ENCODE data around the gene MT3. TPM values are rescaled to one million over a fixed set of nuclear protein-coding genes. Genes with fewer than 3 reads are reported as not detected.

MT3 gene
- total and polyA plus RNA-seq, 2 of the 13 experiments (the other 11 are each of a cell fraction or from before 2014, with no cell fraction given): not detected

DNA sequence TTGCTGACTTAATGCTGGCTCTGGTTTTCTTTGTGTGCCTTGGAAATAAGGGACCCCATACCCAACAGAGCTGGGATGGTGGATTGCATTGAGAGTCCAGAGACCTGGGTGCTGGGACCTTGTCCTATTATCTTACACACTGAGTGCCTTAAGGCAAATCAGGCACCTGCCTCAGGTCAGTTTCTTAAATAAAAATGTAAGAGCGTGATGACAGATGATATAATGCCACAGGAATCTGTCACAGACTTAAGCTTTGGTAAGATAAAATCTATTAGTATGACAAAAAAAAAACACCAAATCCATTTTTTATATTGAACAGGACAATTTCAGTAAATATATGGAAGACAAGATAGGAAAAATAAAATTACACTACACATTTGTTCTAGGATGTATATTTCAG is 50.7 kb downstream of the MT3 start:
- FAIRE-seq (no peak), ATAC-seq (no peak), DNase-seq (ENCODE audit: low spot score) (no peak)
- no peaks in the 10 kb centered on the region for H3K79me2 ChIP-seq (ENCODE audit: insufficient read depth, low read length)
- in situ Hi-C loops (cut with HindIII; ENCODE audit: extremely low pct_ligation_motif_present, low pct_unique_long_range_greater_than_20kb) (no loop called here), intact Hi-C loops (cut with micrococcal nuclease; ENCODE audit: unreplicated experiment) (no loop called here)
- H3K36me3 ChIP-seq (replicated peaks in 1 of 2; ENCODE audit: control insufficient read depth in 1 of 2, insufficient read depth in 2 of 2, low read length in 2 of 2): no peaks in the 10 kb centered on the region
- TF ChIP-seq, protein P1, sequence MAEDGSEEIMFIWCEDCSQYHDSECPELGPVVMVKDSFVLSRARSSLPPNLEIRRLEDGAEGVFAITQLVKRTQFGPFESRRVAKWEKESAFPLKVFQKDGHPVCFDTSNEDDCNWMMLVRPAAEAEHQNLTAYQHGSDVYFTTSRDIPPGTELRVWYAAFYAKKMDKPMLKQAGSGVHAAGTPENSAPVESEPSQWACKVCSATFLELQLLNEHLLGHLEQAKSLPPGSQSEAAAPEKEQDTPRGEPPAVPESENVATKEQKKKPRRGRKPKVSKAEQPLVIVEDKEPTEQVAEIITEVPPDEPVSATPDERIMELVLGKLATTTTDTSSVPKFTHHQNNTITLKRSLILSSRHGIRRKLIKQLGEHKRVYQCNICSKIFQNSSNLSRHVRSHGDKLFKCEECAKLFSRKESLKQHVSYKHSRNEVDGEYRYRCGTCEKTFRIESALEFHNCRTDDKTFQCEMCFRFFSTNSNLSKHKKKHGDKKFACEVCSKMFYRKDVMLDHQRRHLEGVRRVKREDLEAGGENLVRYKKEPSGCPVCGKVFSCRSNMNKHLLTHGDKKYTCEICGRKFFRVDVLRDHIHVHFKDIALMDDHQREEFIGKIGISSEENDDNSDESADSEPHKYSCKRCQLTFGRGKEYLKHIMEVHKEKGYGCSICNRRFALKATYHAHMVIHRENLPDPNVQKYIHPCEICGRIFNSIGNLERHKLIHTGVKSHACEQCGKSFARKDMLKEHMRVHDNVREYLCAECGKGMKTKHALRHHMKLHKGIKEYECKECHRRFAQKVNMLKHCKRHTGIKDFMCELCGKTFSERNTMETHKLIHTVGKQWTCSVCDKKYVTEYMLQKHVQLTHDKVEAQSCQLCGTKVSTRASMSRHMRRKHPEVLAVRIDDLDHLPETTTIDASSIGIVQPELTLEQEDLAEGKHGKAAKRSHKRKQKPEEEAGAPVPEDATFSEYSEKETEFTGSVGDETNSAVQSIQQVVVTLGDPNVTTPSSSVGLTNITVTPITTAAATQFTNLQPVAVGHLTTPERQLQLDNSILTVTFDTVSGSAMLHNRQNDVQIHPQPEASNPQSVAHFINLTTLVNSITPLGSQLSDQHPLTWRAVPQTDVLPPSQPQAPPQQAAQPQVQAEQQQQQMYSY (CRISPR knock-in tag; IDR thresholded peaks at IDR 0.05): no peak
- no peak for TF ChIP-seq NBN (conservative IDR thresholded peaks at IDR 0.05)
- TF ChIP-seq, protein P2, sequence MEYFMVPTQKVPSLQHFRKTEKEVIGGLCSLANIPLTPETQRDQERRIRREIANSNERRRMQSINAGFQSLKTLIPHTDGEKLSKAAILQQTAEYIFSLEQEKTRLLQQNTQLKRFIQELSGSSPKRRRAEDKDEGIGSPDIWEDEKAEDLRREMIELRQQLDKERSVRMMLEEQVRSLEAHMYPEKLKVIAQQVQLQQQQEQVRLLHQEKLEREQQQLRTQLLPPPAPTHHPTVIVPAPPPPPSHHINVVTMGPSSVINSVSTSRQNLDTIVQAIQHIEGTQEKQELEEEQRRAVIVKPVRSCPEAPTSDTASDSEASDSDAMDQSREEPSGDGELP (IDR thresholded peaks at IDR 0.05; ENCODE audit: borderline replicate concordance, low read depth): no peak
- TF ChIP-seq POLR2A (IDR thresholded peaks at IDR 0.05; ENCODE audit: insufficient read depth in 1 of 2, low read depth in 2 of 2, low read length in 2 of 2): no peak
- TF ChIP-seq SKI (IDR thresholded peaks at IDR 0.05; ENCODE audit: partially characterized antibody): no peak
- TF ChIP-seq ZNF737 (CRISPR knock-in tag; IDR thresholded peaks at IDR 0.05; ENCODE audit: borderline replicate concordance): no peak
- TF ChIP-seq ZNF614 (CRISPR knock-in tag; IDR thresholded peaks at IDR 0.05; ENCODE audit: borderline replicate concordance): no peak
- TF ChIP-seq, protein P3, sequence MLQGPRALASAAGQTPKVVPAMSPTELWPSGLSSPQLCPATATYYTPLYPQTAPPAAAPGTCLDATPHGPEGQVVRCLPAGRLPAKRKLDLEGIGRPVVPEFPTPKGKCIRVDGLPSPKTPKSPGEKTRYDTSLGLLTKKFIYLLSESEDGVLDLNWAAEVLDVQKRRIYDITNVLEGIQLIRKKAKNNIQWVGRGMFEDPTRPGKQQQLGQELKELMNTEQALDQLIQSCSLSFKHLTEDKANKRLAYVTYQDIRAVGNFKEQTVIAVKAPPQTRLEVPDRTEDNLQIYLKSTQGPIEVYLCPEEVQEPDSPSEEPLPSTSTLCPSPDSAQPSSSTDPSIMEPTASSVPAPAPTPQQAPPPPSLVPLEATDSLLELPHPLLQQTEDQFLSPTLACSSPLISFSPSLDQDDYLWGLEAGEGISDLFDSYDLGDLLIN (CRISPR knock-in tag; IDR thresholded peaks at IDR 0.05; ENCODE audit: borderline replicate concordance): no peak
- no peak for TF ChIP-seq PRMT3 (CRISPR knock-in tag; IDR thresholded peaks at IDR 0.05; ENCODE audit: borderline replicate concordance, low read depth)
- no peak for TF ChIP-seq CBX5 (CRISPR knock-in tag; IDR thresholded peaks at IDR 0.05; ENCODE audit: borderline replicate concordance)
- CTCF ChIA-PET (ENCODE audit: low intra/inter-chr PET ratio, low total read pairs): no interaction called here
- no peak overlapping the region for H2AFZ ChIP-seq (ENCODE audit: low read length)
- no peak overlapping the region for H3K4me2 ChIP-seq (ENCODE audit: low read depth, low read length)
- no peak overlapping the region for H3K9ac ChIP-seq (ENCODE audit: insufficient read depth, low read depth, low read length)
- POLR2A ChIA-PET: interaction anchor here (0.8 kb wide), 1 partner anchor 37 kb away, joined by 3 read pairs; no protein-coding TSS in a partner anchor
- 23% methylated on average over 1 of the region's 1 CpG for WGBS (ENCODE audit: low lambda C conversion rate)
- H3K9me3 ChIP-seq (ENCODE audit: low read length): no peaks in the 10 kb centered on the region
- H3K27ac ChIP-seq (ENCODE audit: extremely low read length, insufficient read depth, low read length): no peak overlapping the region
- no peak overlapping the region for H3K4me3 ChIP-seq (replicated peaks in 1 of 3; ENCODE audit: insufficient read depth in 1 of 3, low read depth in 2 of 3, low read length in 3 of 3)
- H3K27me3 ChIP-seq (ENCODE audit: control insufficient read depth in 1 of 2, insufficient read depth in 2 of 2, low read length in 2 of 2): peaks cover 10 to 62% of the 10 kb centered on the region in 2 experiments; a peak in 4 of 5 replicates
- H3K4me1 ChIP-seq (ENCODE audit: insufficient read depth, low read length): peaks cover 47% of the 10 kb centered on the region
- no TSS peak for BruUV-seq (replicated peaks)
- no peaks in the 10 kb centered on the region for H4K20me1 ChIP-seq (ENCODE audit: insufficient read depth, low read length)

Other genes starting within 250 kb of the MT3 start
- 80.0 and 108 TPM in 2 replicates for gene AMFR, start 164.0 kb upstream of the MT3 start, total RNA-seq (2016; rRNA removed; fragmentation: Illumina TruSeq; extraction: Trizol)
- 52.9 and 65.3 TPM in 2 replicates for gene AMFR, start 164.0 kb upstream of the MT3 start, polyA plus RNA-seq (2011; rRNA removed)
- 210 and 320 TPM in 2 replicates for gene NUDT21, start 138.2 kb upstream of the MT3 start, total RNA-seq (2016; rRNA removed; fragmentation: Illumina TruSeq; extraction: Trizol)
- gene NUDT21, start 138.2 kb upstream of the MT3 start, polyA plus RNA-seq (2011; rRNA removed): 162 and 177 TPM in 2 replicates
- 81.3 and 160 TPM in 2 replicates for gene OGFOD1, start 138.0 kb upstream of the MT3 start, total RNA-seq (2016; rRNA removed; fragmentation: Illumina TruSeq; extraction: Trizol)
- gene OGFOD1, start 138.0 kb upstream of the MT3 start, polyA plus RNA-seq (2011; rRNA removed): 31.1 and 35.2 TPM in 2 replicates
- gene BBS2, start 69.5 kb upstream of the MT3 start, total RNA-seq (2016; rRNA removed; fragmentation: Illumina TruSeq; extraction: Trizol): 59.7 and 63.5 TPM in 2 replicates
- 58.2 and 68.3 TPM in 2 replicates for gene BBS2, start 69.5 kb upstream of the MT3 start, polyA plus RNA-seq (2011; rRNA removed)
- gene MT4, start 24.5 kb upstream of the MT3 start, total RNA-seq (2016; rRNA removed; fragmentation: Illumina TruSeq; extraction: Trizol): not detected in 2 replicates
- gene MT4, start 24.5 kb upstream of the MT3 start, polyA plus RNA-seq (2011; rRNA removed): not detected in 2 replicates
- gene MT2A, start 19.1 kb downstream of the MT3 start, total RNA-seq (2016; rRNA removed; fragmentation: Illumina TruSeq; extraction: Trizol): 371 and 409 TPM in 2 replicates
- gene MT2A, start 19.1 kb downstream of the MT3 start, polyA plus RNA-seq (2011; rRNA removed): 115 and 135 TPM in 2 replicates
- 1,072 and 1,398 TPM in 2 replicates for gene MT1E, start 36.3 kb downstream of the MT3 start, total RNA-seq (2016; rRNA removed; fragmentation: Illumina TruSeq; extraction: Trizol)
- 65.7 and 110 TPM in 2 replicates for gene MT1E, start 36.3 kb downstream of the MT3 start, polyA plus RNA-seq (2011; rRNA removed)
- 4.6 and 5.5 TPM in 2 replicates for gene MT1M, start 43.1 kb downstream of the MT3 start, total RNA-seq (2016; rRNA removed; fragmentation: Illumina TruSeq; extraction: Trizol)
- gene MT1M, start 43.1 kb downstream of the MT3 start, polyA plus RNA-seq (2011; rRNA removed): not detected in 2 replicates
- gene MT1A, start 49.1 kb downstream of the MT3 start, total RNA-seq (2016; rRNA removed; fragmentation: Illumina TruSeq; extraction: Trizol): 10.4 and 14.0 TPM in 2 replicates
- gene MT1A, start 49.1 kb downstream of the MT3 start, polyA plus RNA-seq (2011; rRNA removed): 4.8 and 8.3 TPM in 2 replicates
- gene MT1B, start 62.4 kb downstream of the MT3 start, total RNA-seq (2016; rRNA removed; fragmentation: Illumina TruSeq; extraction: Trizol): 0.89 TPM in 1 of 2 replicates, not detected in the other
- gene MT1B, start 62.4 kb downstream of the MT3 start, polyA plus RNA-seq (2011; rRNA removed): not detected in 2 replicates
- gene MT1F, start 68.4 kb downstream of the MT3 start, total RNA-seq (2016; rRNA removed; fragmentation: Illumina TruSeq; extraction: Trizol): 169 and 211 TPM in 2 replicates
- gene MT1F, start 68.4 kb downstream of the MT3 start, polyA plus RNA-seq (2011; rRNA removed): 1.2 and 1.9 TPM in 2 replicates
- 377 and 511 TPM in 2 replicates for gene MT1G, start 78.5 kb downstream of the MT3 start, total RNA-seq (2016; rRNA removed; fragmentation: Illumina TruSeq; extraction: Trizol)
- 1.1 and 3.6 TPM in 2 replicates for gene MT1G, start 78.5 kb downstream of the MT3 start, polyA plus RNA-seq (2011; rRNA removed)
- gene MT1H, start 80.3 kb downstream of the MT3 start, total RNA-seq (2016; rRNA removed; fragmentation: Illumina TruSeq; extraction: Trizol): 0.60 TPM in 1 of 2 replicates, not detected in the other
- not detected in 2 replicates for gene MT1H, start 80.3 kb downstream of the MT3 start, polyA plus RNA-seq (2011; rRNA removed)
- gene MT1X, start 92.9 kb downstream of the MT3 start, total RNA-seq (2016; rRNA removed; fragmentation: Illumina TruSeq; extraction: Trizol): 288 and 327 TPM in 2 replicates
- 9.8 and 19.7 TPM in 2 replicates for gene MT1X, start 92.9 kb downstream of the MT3 start, polyA plus RNA-seq (2011; rRNA removed)
- 140 and 192 TPM in 2 replicates for gene NUP93, start 140.6 kb downstream of the MT3 start, total RNA-seq (2016; rRNA removed; fragmentation: Illumina TruSeq; extraction: Trizol)
- gene NUP93, start 140.6 kb downstream of the MT3 start, polyA plus RNA-seq (2011; rRNA removed): 50.1 and 58.5 TPM in 2 replicates

Measured in HepG2 (cell line).